VCaP (cell line): Measurements from ENCODE around the gene UHRF2.

Experiments
- H3K27ac ChIP-seq: fragments of 450-650 bp; 2 replicates; pipeline ENCODE4 v1.5.1; 2017
- CTCF ChIP-seq: fragments of 450-650 bp; conservative IDR thresholded peaks from 2 replicates; pipeline ENCODE4 v1.5.1; 2017; ENCODE audit warnings: mild to moderate bottlenecking, moderate library complexity

The UHRF2 gene

DNA sequence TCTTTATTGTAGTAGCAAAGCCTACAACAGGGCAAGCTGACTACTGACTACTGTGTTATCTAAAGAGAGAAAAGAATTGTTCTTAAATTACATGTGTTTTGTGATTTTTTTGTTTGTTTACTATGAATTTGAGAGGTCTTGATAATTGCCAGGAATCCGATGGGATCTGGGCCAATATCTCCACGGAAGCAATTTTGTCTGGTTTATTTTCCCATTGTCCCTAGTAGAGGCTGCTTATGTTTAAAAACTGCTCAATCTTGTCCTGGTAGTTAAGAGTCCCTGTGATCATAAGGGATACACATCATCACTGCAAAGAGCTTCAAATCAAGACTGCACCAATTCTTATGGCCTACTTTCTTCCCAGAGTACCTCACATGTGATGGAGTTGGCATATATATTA is 138.1 kb downstream of the UHRF2 start:
- H3K27ac ChIP-seq: no peak overlapping the region
- no peak for TF ChIP-seq CTCF

GRCh38 chr9:6552033-6552432 is 139.0 kb downstream of the UHRF2 start:
- TF ChIP-seq CTCF: no peak
- no peak overlapping the region for H3K27ac ChIP-seq

GRCh38 chr9:6552498-6553121 is 139.6 kb downstream of the UHRF2 start:
- no peak for TF ChIP-seq CTCF
- no peak overlapping the region for H3K27ac ChIP-seq

DNA sequence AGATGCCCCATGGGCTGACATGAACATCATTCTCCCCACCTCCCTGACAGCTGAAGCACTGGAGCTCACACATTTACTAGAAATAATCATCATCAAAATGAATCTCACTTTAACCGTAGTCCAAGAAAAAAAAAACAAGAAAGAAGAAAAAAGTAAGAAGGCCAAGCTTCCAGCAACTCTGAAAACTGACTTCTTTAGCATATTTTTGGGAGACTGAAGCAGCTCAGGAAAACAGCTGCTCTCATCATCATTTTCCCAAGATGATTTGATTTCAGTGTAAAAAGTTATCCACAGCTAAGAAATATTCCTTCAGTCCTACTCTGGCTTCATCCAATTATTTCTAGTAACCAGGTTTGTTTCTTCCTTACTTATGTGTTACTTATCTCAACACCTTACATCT is 140.9 kb downstream of the UHRF2 start:
- TF ChIP-seq CTCF: no peak
- H3K27ac ChIP-seq: no peak overlapping the region
